NCI-H345 (cell line): ENCODE measurements around the gene ABHD4.
A peak's percentile ranks its signal among the peaks of the same experiment; 100 is the strongest.
"Not testable (repeated sequence)": the region's sequence is repeated elsewhere in the genome, so short reads cannot be mapped to it uniquely, and the experiment has no call there.

ENCODE experiments used
- DNase-seq: peaks from one replicate; lab custom pipeline; 2025; lab: John Stamatoyannopoulos, UW

The ABHD4 gene

GRCh38 chr14:22561661-22562579 lies 36.2 kb upstream of the ABHD4 start:
- DNase-seq = no peak

- DNase-seq = no peak
Observed at GRCh38 chr14:22563987-22564386, 34.1 kb upstream of the ABHD4 start.

- no peak for DNase-seq
Observed at GRCh38 chr14:22564463-22564862, 33.6 kb upstream of the ABHD4 start.

GRCh38 chr14:22565391-22565945 lies 32.6 kb upstream of the ABHD4 start:
- no peak for DNase-seq

- not testable (repeated sequence) for DNase-seq
Observed at GRCh38 chr14:22566266-22566665, 31.8 kb upstream of the ABHD4 start.

GRCh38 chr14:22566845-22567244 lies 31.3 kb upstream of the ABHD4 start:
- DNase-seq = no peak

- no peak for DNase-seq
Observed at GRCh38 chr14:22567437-22567836, 30.7 kb upstream of the ABHD4 start.

- DNase-seq = no peak
Observed at GRCh38 chr14:22569106-22569736, 28.9 kb upstream of the ABHD4 start.

GRCh38 chr14:22569737-22570131 lies 28.4 kb upstream of the ABHD4 start:
- no peak for DNase-seq

GRCh38 chr14:22570132-22570949 lies 27.8 kb upstream of the ABHD4 start:
- peak; percentile 76 for DNase-seq

- DNase-seq = no peak
Observed at GRCh38 chr14:22572562-22573058, 25.5 kb upstream of the ABHD4 start.

- no peak for DNase-seq
Observed at GRCh38 chr14:22573804-22574203, 24.3 kb upstream of the ABHD4 start.

- no peak for DNase-seq
Observed at GRCh38 chr14:22577334-22577908, 20.7 kb upstream of the ABHD4 start.

GRCh38 chr14:22579236-22579635 lies 18.9 kb upstream of the ABHD4 start:
- no peak for DNase-seq

- DNase-seq = no peak
Observed at GRCh38 chr14:22579881-22580280, 18.2 kb upstream of the ABHD4 start.

GRCh38 chr14:22580625-22581024 lies 17.5 kb upstream of the ABHD4 start:
- no peak for DNase-seq

GRCh38 chr14:22583994-22584393 lies 14.1 kb upstream of the ABHD4 start:
- DNase-seq = no peak

- DNase-seq = no peak
Observed at GRCh38 chr14:22587247-22587646, 10.9 kb upstream of the ABHD4 start.

GRCh38 chr14:22587677-22588422 lies 10.2 kb upstream of the ABHD4 start:
- not testable (repeated sequence) for DNase-seq

- no peak for DNase-seq
Observed at GRCh38 chr14:22588526-22589095, 9.5 kb upstream of the ABHD4 start.
